GDM1 (cell line): ENCODE results near the gene TMEM25.
"Not testable (repeated sequence)": the region's sequence is repeated elsewhere in the genome, so short reads cannot be mapped to it uniquely, and the experiment has no call there.

Source experiments
- DNase-seq: peaks from one replicate; lab custom pipeline; 2025; lab: John Stamatoyannopoulos, UW

The TMEM25 gene

GRCh38 chr11:118530683-118531596 is at the start of gene TMEM25:
Gene TMEM25, plus strand, starts transcription at chr11:118531192. Its CDS starts 610 bp downstream, at chr11:118531802.
- DNase-seq: peak; percentile 19

- not testable (repeated sequence) for DNase-seq
Observed at GRCh38 chr11:118481238-118481637, 49.8 kb upstream of the TMEM25 start.

- no peak for DNase-seq
Observed at GRCh38 chr11:118484405-118484804, 46.6 kb upstream of the TMEM25 start.

- DNase-seq: no peak
Observed at GRCh38 chr11:118485273-118485672, 45.7 kb upstream of the TMEM25 start.

- peak; percentile 47 for DNase-seq
Observed at GRCh38 chr11:118488480-118489109, 42.4 kb upstream of the TMEM25 start.

- no peak for DNase-seq
Observed at GRCh38 chr11:118491041-118491440, 40.0 kb upstream of the TMEM25 start.

- DNase-seq: no peak
Observed at GRCh38 chr11:118497831-118498230, 33.2 kb upstream of the TMEM25 start.

- no peak for DNase-seq
Observed at GRCh38 chr11:118503216-118503615, 27.8 kb upstream of the TMEM25 start.

- no peak for DNase-seq
Observed at GRCh38 chr11:118511601-118512000, 19.4 kb upstream of the TMEM25 start.

GRCh38 chr11:118514103-118514502 is 16.9 kb upstream of the TMEM25 start:
- DNase-seq: peak; percentile 86

- DNase-seq: no peak
Observed at GRCh38 chr11:118519549-118519948, 11.4 kb upstream of the TMEM25 start.

- no peak for DNase-seq
Observed at GRCh38 chr11:118521892-118522311, 9.1 kb upstream of the TMEM25 start.

GRCh38 chr11:118522571-118523072 is 8.4 kb upstream of the TMEM25 start:
- no peak for DNase-seq

GRCh38 chr11:118524356-118524755 is 6.6 kb upstream of the TMEM25 start:
- DNase-seq: no peak

- DNase-seq: peak; percentile 58
Observed at GRCh38 chr11:118524757-118525470, 6.1 kb upstream of the TMEM25 start.

GRCh38 chr11:118526688-118527087 is 4.3 kb upstream of the TMEM25 start:
- no peak for DNase-seq

- DNase-seq: no peak
Observed at GRCh38 chr11:118527109-118527508, 3.9 kb upstream of the TMEM25 start, which contains the start of gene TTC36. Gene TTC36, plus strand, starts transcription at chr11:118527474. Its CDS starts 21 bp downstream, at chr11:118527495.

GRCh38 chr11:118528511-118528910 is 2.5 kb upstream of the TMEM25 start:
- no peak for DNase-seq

GRCh38 chr11:118529584-118530175 is 1.3 kb upstream of the TMEM25 start:
- DNase-seq: no peak

GRCh38 chr11:118530180-118530682 is 761 bp upstream of the TMEM25 start:
- no peak for DNase-seq

GRCh38 chr11:118531597-118532084 is 649 bp downstream of the TMEM25 start:
- no peak for DNase-seq
